NCI-H2171 (cell line): ENCODE data around the gene PREX1.

ENCODE experiments used
- DNase-seq: peaks from one replicate; lab custom pipeline; 2025; lab: John Stamatoyannopoulos, UW

PREX1 gene

DNA sequence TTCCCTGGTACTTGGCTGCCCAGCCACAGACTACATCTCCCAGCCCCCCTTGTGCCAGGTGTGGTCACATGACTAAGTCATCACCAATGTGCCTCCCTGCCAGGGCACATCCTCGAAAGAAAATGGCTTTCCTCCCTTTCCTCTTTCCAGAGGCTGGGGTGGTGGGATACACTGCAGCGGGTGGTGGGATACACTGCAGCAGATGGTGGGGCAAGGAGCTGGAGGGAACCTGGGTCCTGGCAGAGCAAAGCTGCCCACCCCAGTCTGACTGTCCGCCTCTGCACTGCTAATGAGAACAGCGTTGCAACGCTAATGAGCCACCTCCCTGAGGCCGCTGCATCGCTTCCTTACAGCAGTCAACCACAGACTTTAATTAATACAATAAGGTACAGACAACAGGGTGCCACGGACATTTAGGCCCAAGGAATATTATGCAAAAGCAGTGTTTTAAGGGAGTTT is 125.3 kb downstream of the PREX1 start:
- DNase-seq = peak; percentile 17

DNA sequence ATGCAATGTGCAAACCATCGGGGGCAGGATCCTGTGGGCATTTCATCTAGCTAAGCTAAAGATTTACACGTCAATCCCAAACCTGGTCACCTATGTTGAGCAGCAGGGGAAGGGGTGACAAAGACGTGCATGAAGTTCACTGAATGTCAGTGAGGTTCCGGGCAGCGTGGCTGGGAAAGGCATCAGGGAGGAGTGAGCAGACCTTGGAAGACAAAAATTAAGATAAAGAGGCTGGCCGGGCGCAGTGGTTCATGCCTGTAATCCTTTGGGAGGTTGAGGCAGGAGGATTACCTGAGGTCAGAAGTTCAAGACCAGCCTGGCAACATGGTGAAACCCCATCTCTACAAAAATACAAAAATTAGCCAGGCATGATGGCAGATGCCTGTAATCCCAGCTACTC is 126.1 kb downstream of the PREX1 start:
- DNase-seq = no peak

DNA sequence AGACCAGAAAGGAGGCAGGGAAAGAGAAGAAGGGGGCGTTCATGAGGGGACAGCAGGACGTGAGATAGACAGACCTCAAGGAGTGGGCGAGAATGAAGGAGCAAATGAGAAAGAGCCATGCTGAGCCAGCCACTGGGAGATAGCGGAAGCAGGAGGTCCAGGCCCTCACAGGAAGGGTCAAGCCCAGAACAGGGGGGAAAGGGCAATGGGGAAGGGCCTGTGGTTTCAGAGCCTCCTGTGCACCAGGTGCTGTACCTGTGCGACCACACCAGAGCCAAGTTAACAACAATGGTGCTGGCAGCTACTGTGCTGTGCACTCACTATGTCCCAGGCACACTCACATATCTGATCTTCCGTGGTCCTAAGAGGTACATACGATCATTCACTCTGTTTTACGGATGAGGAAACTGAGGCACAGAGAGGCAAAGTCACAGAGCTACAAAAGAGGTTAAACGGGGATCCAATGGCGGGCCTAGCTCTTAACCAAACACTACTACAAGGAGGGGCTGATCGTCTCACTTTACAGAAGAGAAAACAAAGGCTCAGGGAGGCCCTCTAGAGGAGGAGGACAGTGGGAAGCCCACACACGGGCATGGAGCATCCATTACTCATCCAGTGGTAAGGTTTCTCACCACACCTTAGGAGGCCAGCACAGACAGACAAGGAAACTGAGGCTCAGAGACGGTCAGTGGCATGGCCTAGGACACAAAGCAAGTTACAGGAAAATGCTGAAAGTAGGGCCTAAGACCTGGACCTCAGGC is 129.1 kb downstream of the PREX1 start:
- no peak for DNase-seq

DNA sequence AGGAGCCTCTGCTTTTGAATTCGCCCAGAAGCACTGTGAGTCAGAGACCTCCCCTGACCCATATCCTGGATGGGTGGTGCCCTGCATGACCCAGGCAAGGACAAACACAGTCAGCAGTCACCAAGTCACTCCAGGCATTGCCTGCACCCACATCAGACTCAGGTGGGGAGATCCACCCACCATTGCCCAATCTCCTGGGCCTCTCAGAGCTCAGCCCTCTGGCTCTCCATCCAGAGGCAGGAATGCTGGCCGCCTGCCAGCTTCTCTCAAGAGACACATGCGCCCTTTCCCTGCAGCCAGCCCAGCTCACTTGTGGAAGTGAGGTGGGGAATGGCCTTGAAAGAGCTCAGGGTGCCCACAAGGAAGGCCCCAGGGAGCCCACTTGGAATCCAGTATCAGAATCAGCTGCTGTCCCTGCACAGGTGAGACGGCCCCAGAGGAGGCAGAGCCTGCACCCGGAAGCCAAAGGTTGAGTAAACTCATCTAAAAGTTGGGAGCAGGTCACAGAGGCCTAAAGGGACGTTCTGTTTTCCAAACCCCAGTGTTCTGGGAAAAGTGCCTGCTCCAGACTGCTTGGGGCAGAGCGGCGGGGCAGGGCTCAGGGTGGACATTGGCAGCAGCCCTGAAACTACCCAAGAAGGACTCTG is 129.8 kb downstream of the PREX1 start:
- peak; percentile 87 for DNase-seq

DNA sequence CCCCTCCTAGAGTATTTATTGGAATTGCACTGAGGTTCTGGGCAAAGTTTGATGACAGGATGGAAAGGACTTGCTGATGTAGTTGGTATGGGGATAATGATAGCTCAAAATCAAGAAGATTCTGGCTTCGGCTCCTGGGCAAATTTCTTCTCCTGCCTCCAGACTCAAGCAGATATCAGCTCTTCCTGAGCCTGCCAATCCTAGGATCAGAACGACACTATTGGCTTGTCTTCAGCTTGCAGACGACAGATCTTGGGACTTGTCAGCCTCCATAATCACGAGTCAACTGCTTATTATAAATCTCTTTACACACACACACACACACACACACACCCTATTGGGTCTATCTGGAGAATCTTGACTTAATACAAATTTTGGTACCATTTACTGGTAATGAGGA is 131.1 kb downstream of the PREX1 start:
- no peak for DNase-seq

DNA sequence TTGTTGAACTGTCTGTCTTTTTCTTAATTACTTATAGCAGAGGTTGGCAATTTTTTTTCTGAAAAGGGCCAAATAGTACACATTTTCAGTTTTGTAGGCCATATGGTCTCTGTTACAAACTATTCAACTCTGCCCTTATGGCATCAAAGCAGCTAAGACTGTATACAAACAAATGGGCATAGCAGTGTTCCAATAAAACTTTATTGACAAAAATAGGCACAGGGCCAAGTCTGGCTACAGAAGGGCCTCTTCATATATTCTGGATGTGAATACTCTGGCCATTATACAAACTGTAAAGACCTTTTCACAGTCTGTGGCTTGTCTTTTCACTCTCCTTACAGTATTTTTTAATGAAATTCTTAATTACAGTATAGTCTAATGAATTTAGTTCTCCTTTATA is 132.1 kb downstream of the PREX1 start:
- no peak for DNase-seq

DNA sequence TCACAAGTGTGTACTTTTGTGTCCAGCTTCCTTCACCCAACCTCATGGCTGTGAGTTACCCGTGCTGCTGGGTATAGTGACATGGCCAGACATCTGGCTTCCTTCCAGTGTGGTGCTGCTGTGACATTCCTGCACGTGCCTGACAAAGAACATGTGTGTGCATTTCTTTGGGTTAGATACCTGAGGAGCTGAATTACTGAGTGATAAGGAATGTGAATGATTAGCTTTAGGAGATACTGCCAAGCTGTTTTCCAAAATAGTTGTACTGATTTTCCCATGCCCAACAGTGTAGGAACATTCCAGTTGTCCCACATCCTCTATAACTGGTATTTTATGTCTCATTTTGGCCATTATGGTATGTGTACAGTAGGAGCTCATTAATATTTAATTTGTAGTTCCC is 132.5 kb downstream of the PREX1 start:
- DNase-seq = no peak

DNA sequence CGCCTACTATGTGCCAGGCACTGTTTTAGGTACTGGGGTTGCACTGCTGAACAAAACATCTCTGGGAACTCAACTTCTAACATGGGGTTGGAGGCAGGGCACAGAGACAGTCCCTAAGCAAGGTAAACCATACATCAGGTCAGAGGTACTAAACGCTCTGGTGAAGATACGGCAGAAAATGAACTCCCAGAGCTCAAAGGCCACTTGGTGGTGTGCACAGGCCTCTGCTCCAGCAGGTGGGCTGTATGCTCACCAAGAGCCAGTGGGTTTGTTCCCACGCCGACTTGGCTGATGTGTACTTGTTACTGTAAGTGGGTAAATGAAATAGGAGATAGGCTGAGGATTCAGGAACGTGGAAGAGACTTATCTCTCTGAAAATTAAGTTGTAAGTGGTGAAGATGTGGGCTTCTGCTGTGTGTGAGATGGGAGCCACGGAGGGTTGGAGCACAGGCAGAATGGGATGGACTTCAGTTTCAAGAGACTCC is 133.4 kb downstream of the PREX1 start:
- no peak for DNase-seq

DNA sequence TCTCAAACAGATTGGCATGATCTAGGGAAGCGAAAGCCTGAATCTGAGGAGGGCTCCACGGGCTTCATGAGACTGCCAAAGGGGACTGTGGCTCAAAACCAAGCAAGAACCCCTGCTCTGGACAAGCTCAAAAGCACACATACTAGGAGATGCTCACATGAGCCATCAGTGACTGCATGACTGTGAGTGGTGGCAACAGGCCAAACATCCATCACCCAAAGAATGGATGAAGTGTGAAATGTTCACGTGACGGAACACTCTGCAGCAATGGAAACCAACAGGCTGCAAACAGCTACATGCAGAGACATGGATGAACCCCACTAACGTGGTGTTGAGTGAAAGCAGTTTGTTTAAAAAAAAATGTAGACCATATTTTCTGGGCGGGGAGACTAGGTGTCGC is 136.3 kb downstream of the PREX1 start:
- DNase-seq = no peak

DNA sequence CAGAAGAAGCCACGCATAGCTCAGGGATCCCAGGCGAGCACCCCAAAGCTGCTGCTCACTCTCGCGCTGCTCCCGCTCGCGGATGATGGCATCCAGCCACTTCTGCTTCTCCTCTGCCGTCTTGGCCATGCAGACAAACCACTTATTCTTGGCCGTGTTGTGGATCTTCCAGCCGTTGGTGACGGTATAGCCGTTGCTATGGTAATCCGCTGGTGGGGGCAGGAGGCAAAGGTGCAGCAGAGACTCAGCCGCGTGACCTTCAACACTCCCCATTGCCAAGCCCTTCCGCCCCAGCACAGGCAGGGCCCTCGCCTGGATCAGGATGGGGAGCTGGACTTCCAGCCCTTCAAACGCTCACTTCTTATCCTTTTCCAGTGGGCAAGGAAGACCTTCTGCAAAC is 136.9 kb downstream of the PREX1 start:
- no peak for DNase-seq

DNA sequence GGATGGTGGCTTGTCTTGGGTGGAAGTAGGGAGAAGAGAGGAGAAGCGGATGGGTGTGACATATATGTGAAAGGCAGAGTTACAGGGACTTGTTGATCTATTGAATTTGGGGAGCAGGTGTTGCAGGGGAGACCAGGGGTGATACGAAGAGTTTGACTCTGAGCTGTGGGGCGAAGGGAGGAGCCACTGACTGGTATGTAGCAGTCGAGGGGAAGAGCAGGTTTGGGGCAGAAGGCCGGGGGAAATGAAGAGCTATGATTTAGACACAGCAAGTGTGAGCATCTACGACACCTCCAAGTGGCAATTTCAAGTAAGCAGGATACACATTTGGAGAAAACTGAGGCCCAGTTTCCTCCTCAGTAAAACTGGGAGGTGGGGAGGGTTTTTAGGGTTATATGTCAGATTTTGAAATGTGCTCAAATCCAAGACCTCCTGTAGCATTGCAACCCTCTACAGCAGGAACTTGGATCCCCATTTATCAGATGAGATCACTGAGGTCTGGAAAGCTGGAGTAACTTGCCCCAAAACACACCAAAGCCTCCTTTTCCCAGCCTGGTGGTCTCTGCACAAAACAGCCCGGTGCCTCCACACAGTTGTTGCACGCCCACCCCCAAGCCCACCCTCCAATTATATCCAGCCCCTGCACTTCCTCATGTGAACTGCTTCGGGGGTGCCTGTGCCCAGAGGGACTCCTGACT is 137.8 kb downstream of the PREX1 start:
- DNase-seq = no peak

DNA sequence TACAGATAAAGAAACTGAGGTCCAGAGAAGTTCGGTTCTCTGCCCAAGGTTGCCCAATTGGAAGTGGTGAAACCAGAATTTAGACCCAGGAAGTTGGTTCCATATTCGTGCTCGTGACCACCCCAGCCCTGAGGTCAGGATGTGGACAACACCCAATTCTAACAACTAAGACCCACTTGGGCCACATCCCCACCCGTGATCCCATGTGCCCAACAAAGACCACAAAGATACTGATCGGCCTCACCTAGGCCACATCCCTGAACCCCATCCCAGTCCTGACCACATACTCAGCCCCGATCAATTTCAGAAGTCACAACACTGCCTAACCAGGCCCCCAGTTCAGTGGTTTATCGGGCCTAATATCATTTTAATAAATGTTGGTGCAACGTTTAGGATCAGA is 138.4 kb downstream of the PREX1 start:
- no peak for DNase-seq

DNA sequence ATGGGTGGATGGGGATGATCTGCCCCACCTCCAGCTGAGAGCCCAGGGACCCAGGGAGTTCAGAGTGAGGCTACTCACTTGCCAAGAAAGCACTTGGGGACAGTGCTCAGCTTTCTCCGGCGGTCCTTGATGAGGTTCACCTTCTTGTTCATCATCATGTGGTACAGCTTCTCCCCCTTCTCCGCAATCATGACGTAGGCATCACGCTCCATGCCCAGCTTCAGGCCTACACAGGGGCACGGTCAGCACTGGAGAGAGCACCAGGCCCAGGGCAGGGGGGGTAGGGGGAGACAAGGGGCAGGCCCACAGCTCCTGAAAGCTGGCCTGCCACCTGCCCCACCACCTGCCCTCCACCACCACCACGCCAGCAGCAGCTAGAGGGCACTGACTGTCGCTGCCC is 139.2 kb downstream of the PREX1 start:
- DNase-seq = no peak

DNA sequence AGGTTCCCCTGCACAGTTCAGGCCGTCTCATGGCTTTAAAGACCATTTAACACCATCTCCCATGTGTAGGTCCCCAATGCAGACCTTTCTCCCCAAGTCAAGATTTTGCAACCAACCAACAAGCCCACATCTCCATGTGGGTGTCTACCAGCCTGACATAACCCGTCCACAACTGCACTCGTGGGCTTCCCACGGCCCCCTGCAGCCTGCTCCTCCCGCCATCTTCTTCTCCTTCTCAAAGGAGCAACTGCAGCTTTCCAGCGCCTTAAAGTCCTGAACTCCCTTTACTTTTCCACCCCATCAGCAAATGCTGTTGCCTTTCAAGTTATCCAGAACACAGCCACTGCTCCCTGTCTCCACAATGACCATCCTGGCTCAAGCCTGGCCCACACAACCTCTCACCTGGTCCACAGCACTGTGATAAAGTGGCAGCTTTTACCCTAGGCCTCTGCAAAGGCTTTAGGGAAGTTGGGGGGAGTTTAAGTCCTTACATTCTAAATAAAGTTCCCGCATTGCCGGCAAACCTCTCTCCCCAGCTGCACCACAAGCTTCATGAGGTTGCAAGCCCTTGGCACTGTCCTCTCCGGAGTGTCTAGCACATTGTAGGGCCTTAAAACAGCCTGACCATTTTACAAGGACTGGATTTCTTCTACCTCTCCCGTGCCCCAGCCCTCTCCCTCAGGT is 140.5 kb downstream of the PREX1 start:
- DNase-seq = no peak

DNA sequence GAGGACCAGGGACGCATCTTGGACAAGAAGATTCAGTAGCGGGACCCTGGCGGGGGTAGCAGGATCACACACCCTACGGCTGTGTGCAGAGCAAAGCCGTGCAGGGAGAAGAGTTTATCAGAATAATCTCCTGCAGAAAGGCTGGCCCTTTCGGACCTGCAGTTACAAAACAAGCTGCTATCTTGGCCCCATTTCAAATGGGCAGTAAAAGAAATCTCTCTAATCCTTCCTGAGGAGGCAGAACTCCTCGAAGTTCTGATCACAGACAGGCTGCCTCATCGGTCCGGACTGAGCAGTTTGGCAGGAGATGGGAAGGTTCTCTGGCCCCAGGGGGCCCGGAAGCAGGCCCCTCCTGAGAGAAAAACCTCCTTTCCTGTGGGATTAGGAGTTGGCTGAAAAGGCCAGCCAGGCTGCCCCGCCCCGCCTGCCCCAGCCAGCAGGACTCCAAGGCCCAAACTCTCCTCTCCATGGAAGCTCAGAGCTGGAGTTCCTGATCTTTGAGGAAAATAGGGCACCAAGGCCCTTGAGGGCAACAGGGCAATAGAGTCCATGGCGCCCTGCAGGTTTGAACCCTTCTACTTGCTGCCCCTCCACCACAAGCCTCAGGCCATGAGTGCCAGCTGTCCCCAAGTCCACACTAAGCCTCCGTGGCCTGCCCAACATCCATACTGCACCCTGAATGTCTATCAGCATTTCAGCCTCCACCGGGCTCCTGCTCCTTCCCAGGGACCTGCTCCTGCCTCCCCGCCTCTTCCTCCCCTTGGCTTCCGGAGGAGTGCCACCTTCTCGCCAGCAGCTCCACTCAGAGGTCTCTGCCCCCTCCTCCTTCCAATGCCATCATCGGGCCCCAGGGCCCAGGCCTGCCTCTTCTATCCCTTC is 141.3 kb downstream of the PREX1 start:
- DNase-seq = no peak

DNA sequence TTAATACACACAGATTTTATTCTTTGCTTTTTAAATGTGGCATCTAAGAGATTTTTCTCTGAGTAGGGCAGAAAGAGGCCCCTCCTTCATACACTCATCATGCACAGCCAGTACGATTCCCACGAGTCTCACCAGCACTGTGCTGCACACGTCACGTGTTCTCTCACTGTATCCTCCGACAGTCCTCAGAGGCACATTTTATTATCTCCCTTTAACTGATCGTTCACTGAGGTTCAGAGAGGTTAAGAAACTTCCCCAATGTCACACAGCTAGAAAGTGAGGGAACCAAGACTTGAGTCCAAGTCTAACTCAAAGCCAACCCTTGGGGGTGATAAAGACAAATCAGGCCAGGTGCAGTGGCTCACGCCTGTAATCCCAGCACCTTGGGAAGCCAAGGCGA is 142.5 kb downstream of the PREX1 start:
- DNase-seq = no peak

DNA sequence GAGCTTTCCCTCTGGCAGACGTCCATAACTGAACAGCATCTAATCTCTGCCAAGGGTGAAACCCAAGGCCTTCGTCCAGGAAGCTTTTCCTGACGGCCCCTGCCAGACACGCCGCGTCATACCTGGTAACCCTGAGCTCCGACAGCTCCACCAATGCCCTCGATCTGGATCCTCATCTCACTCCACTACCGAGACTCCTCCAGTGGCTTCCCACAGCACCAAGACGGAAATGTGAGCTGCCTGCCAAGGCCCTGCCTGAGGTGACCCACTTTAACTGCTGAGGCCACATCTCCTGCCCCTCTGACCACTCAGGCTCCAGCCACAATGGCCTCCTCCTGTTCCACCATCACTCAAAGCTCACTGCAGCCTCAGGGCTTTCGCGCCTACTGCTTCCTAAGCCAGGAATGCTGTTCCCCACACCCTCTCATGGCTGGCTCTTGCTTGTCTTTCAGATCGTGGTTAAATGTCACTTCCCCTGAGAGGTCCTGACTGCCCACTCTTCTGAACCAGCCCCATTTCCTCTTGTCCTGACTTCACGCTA is 143.2 kb downstream of the PREX1 start:
- no peak for DNase-seq

DNA sequence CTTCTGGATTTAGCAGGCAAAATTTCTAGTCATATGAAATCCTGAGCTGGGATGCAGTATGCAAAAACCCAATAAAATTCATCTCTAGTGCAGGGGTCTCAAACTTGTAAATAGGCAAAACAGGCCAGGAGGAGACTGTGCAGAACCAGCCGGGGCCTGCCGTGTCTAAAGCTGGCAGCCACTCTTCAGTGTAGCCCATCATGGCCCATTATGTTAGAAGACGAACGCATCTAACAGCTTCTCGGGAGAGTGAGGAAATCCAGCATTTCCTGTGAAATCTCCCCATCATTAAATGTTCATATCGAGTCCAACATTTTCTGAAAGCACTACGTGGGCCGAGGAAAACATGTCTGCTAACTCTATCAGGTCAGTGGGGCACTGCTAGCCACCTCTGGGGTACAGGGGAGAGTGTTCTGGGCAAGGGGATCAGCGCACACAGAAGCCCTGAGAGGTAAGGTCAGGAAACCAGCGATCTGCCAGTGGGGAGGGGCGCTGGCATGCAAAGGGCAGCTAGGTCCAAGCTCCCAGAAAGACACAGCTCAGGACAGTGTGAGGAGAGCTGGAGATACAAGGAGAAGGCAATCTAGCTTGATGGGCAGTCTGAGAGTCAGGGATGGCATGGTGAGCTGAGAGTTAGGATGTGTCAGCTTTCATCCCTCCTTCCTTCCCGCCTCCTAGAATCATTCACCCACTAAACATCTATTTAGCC is 144.2 kb downstream of the PREX1 start:
- no peak for DNase-seq

DNA sequence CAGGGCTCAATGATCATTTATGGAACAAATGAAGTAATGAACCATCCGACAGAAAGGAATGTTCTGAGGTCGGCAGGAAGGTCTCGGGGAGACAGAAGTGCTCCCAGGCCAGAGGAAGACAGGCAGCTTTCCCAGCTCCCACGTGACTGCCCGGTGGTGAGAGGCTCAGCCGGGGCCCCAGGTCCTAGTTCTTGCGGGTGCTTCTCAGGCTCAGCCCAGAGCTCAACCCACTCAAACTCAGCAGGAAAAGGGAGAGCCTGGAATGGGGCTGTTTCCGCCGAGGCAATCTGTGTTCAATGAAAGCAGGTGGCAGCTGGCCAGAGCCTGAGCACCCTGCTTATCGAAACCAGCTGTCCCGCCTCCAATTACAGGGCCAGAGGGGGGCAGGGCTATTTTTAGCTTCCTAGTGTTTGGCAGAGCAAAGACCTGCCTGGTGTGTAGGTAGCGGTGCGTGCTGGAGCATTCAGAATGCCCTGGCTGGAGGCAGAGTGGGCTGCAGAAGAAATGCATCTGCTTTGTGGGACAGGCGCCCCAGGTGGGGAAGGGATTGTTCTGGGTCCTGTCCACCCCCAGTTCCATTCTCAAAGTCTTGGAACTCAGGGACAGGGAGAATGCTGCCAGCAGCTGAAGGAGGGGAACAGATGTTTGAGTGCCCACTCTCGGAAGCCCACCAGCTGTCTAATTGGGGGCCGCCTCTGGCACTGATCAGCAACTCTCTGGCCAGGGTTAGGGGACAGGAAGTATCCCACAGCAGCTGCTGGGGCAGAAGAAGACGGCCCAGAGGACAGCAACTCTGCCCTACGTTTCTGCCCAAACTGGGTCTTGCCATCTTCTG is 145.1 kb downstream of the PREX1 start:
- DNase-seq = peak; percentile 99
